ENCODE measurements around the gene BOD1.

DNA sequence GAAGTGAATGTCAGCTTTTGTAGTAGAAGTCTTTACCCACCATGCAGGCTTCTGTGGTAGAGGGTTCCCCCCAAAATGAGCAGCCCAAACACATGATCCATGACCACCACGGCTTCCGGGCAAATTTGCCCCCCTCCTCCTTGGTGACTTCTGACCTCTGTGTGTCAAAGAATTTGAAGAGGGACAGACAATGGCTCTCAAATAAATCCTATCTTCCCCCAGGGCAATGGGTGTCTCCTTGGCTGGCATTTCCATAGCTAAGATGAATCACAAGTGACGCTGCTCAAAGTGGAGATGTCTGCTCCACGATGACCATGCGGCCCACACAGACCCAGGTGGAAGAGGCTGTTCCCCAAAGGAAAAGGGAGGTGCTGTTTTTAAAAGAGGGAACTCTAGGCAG lies 30.2 kb upstream of the BOD1 start:
- TF ChIP-seq, protein P1, sequence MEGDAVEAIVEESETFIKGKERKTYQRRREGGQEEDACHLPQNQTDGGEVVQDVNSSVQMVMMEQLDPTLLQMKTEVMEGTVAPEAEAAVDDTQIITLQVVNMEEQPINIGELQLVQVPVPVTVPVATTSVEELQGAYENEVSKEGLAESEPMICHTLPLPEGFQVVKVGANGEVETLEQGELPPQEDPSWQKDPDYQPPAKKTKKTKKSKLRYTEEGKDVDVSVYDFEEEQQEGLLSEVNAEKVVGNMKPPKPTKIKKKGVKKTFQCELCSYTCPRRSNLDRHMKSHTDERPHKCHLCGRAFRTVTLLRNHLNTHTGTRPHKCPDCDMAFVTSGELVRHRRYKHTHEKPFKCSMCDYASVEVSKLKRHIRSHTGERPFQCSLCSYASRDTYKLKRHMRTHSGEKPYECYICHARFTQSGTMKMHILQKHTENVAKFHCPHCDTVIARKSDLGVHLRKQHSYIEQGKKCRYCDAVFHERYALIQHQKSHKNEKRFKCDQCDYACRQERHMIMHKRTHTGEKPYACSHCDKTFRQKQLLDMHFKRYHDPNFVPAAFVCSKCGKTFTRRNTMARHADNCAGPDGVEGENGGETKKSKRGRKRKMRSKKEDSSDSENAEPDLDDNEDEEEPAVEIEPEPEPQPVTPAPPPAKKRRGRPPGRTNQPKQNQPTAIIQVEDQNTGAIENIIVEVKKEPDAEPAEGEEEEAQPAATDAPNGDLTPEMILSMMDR (IDR thresholded peaks at IDR 0.05): no peak
- no peak for TF ChIP-seq POLR2A (IDR thresholded peaks at IDR 0.05)

Data from prostate gland (tissue), 2 donors.